Activated CD4-positive, alpha-beta T cell treated with anti-CD3 and anti-CD28 coated beads, Interleukin-2, amount 10 ng/mL, durations not matched to agents 24 days and 14 days (primary cell): Measurements from ENCODE around the gene ANGEL1. TPM values are rescaled to one million over a fixed set of nuclear protein-coding genes. Genes with fewer than 3 reads are reported as not detected.
A peak's percentile ranks its signal among the peaks of the same experiment; 100 is the strongest.

Experiments
- DNase-seq: peaks from one replicate; pipeline ENCODE4 v3.0.0; 2022
- H3K27ac Mint-ChIP-seq: one replicate; pipeline ENCODE4 v1.8.0; 2022; ENCODE audit warnings: mild to moderate bottlenecking, mixed read lengths
- H3K27me3 Mint-ChIP-seq: one replicate; pipeline ENCODE4 v1.8.0; 2022; ENCODE audit warnings: mixed read lengths
- H3K36me3 Mint-ChIP-seq: one replicate; pipeline ENCODE4 v1.8.0; 2022; ENCODE audit warnings: low read depth, mild to moderate bottlenecking, mixed read lengths
- H3K4me1 Mint-ChIP-seq: one replicate; pipeline ENCODE4 v1.8.0; 2021; ENCODE audit warnings: mixed read lengths
- H3K4me3 Mint-ChIP-seq: one replicate; pipeline ENCODE4 v1.8.0; 2022; ENCODE audit warnings: mild to moderate bottlenecking, moderate library complexity, mixed read lengths
- H3K9me3 Mint-ChIP-seq: one replicate; pipeline ENCODE4 v1.8.0; 2021; ENCODE audit warnings: mixed read lengths
- intact Hi-C: fragments of 100-400 bp; cut with micrococcal nuclease; formaldehyde crosslinking; loops from one replicate; pipeline ENCODE4 v1.15.1; 2023
- total RNA-seq: library from RNA; stranded (reverse); gene quantifications from 2 replicates; pipeline ENCODE4 v1.2.3, GENCODE V29; 2022

The ANGEL1 gene
- total RNA-seq, 1 donor from 2014 or later: 16.4 TPM

DNA sequence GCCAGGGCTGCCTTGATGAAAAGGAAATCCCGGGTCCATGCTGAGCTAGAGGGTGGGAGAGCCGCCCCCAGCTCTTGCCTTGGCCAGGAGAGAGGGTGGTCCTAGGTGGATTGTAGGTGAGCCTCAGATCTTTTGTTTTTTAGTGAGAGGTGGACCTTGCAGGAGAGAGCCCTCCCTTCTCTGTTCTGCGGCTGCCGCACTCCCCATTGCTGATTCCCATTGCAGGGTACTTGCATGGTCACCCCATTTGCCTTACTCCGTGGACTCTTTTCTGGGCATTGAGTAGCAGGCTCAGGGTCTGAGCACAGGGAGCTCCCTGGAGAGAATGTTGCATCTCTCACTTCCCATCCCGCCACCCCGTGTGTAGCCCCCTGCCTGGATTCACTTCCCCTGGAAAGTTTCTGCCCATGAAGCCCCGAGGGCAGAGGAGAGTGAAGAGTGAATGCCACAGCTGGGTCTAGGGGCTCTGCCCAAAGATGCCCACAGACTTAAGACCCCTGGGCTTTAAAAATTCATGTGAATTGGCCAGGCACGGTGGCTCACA lies 41.2 kb downstream of the ANGEL1 start:
- no peaks in the 10 kb centered on the region for H3K27me3 Mint-ChIP-seq
- no peak for DNase-seq
- H3K36me3 Mint-ChIP-seq: no peaks in the 10 kb centered on the region
- intact Hi-C loops: no loop called here
- H3K27ac Mint-ChIP-seq: no peak overlapping the region
- no peaks in the 10 kb centered on the region for H3K9me3 Mint-ChIP-seq
- peaks cover 30% of the 10 kb centered on the region for H3K4me1 Mint-ChIP-seq
- no peak overlapping the region for H3K4me3 Mint-ChIP-seq

DNA sequence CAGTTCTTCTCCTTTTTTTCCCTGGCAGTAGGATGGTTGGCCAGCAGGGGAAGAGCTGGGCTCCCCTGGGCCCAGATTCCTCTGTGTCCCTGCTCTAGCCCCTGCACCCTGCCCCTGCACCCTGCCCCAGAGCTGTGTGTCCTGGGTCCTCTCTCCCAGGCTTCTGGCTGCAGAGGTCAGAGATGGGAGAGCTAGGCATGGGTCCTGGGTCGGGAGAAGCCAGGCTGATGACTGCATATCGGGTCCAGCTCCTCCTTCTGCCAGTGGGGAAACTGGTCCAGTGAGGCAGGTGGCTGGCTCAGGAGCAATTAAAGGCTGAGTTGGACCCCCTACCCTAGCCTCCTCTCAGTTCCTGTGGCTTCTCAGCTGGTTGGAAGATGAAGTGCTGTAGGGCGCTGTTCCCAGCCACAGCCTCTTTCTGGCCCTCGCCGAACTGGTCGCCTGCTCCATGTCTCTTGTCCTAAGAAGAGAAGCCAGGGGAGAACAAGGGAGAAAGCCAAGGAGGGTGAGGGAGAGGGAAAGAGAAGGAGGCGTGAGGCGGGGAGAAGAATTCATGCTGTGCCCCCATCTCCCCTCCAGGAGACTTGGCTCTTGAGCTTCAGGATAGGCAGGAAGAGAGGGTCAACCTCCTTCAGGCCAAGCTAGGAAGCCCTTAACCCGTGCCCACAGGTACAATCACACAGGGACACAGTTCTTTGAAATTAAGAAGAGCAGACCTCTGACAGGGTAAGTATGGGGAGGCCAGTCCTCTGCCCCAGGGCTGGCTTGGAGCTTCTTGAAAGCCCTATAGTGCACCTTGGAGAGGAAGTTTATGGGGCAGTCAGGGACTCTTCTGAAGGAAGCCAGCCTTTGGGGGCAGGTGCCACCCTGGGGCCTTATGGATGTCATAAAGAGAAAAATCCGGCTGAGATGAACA lies 41.9 kb downstream of the ANGEL1 start:
- H3K27ac Mint-ChIP-seq: peak overlapping the region; percentile 24
- H3K4me1 Mint-ChIP-seq: peaks cover 30% of the 10 kb centered on the region
- no peaks in the 10 kb centered on the region for H3K36me3 Mint-ChIP-seq
- no peak overlapping the region for H3K4me3 Mint-ChIP-seq
- H3K9me3 Mint-ChIP-seq: no peaks in the 10 kb centered on the region
- DNase-seq: no peak
- intact Hi-C loops: no loop called here
- H3K27me3 Mint-ChIP-seq: no peaks in the 10 kb centered on the region

DNA sequence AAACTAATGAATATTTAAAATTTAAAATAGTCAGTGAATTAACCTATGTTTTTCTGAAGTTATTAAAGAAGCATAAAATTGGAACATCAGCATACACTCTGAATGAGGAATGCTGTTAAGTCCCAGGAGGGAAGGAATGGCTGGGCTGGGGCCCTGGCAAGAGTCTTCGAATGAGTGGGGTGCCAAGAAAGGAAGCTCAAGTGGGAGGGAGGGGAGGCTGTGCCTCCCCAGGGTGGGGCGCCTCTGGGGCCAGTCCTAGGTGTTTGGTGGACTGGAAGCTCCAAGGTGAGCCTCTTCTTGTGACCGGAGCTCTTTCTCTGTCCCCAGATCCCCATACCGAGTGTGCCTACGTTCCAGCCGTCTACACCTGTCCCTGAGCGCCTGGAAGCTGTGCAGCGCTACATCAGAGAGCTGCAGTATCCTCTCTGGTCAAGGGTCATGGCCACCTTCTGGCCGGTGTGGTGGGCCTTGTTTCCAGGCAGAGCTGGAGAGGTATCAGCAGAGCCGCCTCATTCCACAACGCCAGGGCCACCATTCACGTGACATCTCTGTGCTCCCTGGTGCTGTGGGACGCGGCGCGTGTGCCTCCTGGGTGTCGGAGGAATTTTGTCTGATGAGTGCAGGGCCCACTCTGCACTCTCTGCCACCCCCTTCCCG lies 42.9 kb downstream of the ANGEL1 start:
- no peaks in the 10 kb centered on the region for H3K36me3 Mint-ChIP-seq
- no peaks in the 10 kb centered on the region for H3K9me3 Mint-ChIP-seq
- no peak for DNase-seq
- H3K27ac Mint-ChIP-seq: no peak overlapping the region
- no peak overlapping the region for H3K4me3 Mint-ChIP-seq
- peaks cover 27% of the 10 kb centered on the region for H3K4me1 Mint-ChIP-seq
- intact Hi-C loops: no loop called here
- peaks cover 4% of the 10 kb centered on the region for H3K27me3 Mint-ChIP-seq

DNA sequence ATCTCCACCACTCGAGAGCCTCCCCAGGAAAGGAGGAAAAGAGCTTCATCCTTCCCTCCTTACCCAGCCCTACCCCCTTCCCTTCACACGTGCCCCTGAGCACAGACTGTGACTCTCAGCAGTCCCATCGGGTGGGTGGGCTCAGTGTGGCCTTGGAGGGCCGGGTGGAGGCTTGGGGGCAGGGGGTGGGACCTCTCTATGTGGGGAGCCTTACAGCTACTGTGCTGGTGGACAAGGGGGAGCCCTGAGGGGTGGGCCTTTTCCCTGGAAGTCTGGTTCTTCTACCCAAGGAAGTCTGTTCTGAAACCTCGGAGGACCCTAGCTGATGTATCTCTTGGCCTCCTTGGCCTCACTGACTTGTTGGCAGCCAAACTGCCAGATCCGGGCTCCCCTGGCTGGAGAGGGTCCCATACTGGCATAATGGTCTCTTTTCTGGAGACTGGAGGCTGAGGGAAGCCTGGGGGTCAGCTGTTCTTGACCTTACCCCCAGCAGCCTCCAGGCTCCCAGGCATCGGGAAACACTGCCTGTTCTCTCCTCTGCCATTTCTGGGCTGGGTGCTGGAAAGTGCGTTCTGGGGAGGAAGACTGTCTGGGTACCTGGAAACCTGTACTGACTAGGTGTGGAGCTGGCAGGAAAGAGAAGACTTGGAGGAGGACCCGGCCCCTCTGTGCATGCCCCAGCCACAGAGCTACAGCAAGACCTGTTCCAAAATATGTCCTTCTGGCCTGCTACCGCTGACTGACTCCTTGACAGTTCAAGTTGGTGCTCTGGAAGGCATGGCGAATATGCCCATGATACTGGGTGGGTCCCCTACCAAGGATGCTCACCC lies 43.8 kb downstream of the ANGEL1 start:
- H3K27me3 Mint-ChIP-seq: peaks cover 13% of the 10 kb centered on the region
- DNase-seq: no peak
- intact Hi-C loops: loop anchor here (1.0 kb wide), 1 partner anchor 43 kb away; the partner anchor contains the start of gene ANGEL1
- H3K4me3 Mint-ChIP-seq: peak overlapping the region; percentile 65
- H3K27ac Mint-ChIP-seq: peak overlapping the region; percentile 69
- H3K4me1 Mint-ChIP-seq: peaks cover 29% of the 10 kb centered on the region
- H3K9me3 Mint-ChIP-seq: no peaks in the 10 kb centered on the region
- H3K36me3 Mint-ChIP-seq: no peaks in the 10 kb centered on the region

- Mint-ChIP-seq H3K27ac (peak overlapping the region; percentile 69), H3K9me3 (no peaks in the 10 kb centered on the region), H3K36me3 (no peaks in the 10 kb centered on the region), H3K4me3 (peak overlapping the region; percentile 65), H3K27me3 (peaks cover 21% of the 10 kb centered on the region), H3K4me1 (peaks cover 27% of the 10 kb centered on the region)
- intact Hi-C loops: loop anchor here (1.0 kb wide), 1 partner anchor 44 kb away; the partner anchor contains the start of gene ANGEL1
- peak; percentile 91 for DNase-seq
Observed at GRCh38 chr14:76767681-76768656, 44.7 kb downstream of the ANGEL1 start.

- Mint-ChIP-seq H3K36me3 (no peaks in the 10 kb centered on the region), H3K4me1 (peaks cover 32% of the 10 kb centered on the region), H3K27me3 (peaks cover 33% of the 10 kb centered on the region), H3K27ac (no peak overlapping the region), H3K4me3 (no peak overlapping the region), H3K9me3 (no peaks in the 10 kb centered on the region)
- no peak for DNase-seq
- intact Hi-C loops: no loop called here
Observed at GRCh38 chr14:76765461-76765931, 47.2 kb downstream of the ANGEL1 start.

GRCh38 chr14:76763096-76764041 lies 49.3 kb downstream of the ANGEL1 start:
- H3K36me3 Mint-ChIP-seq: no peaks in the 10 kb centered on the region
- H3K27me3 Mint-ChIP-seq: peaks cover 51% of the 10 kb centered on the region
- no peaks in the 10 kb centered on the region for H3K9me3 Mint-ChIP-seq
- peaks cover 21% of the 10 kb centered on the region for H3K4me1 Mint-ChIP-seq
- no peak overlapping the region for H3K27ac Mint-ChIP-seq
- peak overlapping the region; percentile 84 for H3K4me3 Mint-ChIP-seq
- DNase-seq: peak; percentile 54
- intact Hi-C loops: loop anchor here (5.0 kb wide), 1 partner anchor 51 kb away; no protein-coding TSS in a partner anchor

GRCh38 chr14:76762411-76763095 lies 50.1 kb downstream of the ANGEL1 start:
- peak overlapping the region; percentile 66 for H3K27ac Mint-ChIP-seq
- peaks cover 57% of the 10 kb centered on the region for H3K27me3 Mint-ChIP-seq
- H3K9me3 Mint-ChIP-seq: no peaks in the 10 kb centered on the region
- H3K36me3 Mint-ChIP-seq: no peaks in the 10 kb centered on the region
- H3K4me3 Mint-ChIP-seq: peak overlapping the region; percentile 84
- intact Hi-C loops: loop anchor here (5.0 kb wide), 1 partner anchor 50 kb away; no protein-coding TSS in a partner anchor
- peaks cover 13% of the 10 kb centered on the region for H3K4me1 Mint-ChIP-seq
- DNase-seq: peak; percentile 55

DNA sequence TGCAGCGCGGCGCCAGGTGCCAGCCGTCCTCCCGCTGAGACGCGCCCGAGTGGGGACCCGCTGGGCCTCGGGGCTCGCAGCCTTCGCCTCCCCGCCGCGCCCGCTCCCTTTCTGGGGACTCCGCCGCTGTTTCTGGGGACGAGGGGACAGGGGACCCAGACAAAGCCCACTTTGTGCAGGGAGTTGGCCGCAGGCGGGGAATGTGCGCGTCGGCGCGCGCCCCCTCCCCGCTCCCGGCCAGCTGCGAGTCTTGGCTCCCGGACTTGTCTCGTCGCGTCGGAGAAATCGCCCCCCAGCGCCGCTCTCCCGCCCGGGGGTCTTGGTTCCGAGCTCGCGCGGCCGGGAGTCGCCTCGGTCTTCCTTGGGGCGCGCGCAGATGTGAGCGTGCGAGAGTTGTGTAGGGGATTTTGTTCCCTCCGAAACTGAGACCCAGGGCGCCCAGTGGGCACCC lies 50.7 kb downstream of the ANGEL1 start:
- peak overlapping the region; percentile 84 for H3K4me3 Mint-ChIP-seq

DNA sequence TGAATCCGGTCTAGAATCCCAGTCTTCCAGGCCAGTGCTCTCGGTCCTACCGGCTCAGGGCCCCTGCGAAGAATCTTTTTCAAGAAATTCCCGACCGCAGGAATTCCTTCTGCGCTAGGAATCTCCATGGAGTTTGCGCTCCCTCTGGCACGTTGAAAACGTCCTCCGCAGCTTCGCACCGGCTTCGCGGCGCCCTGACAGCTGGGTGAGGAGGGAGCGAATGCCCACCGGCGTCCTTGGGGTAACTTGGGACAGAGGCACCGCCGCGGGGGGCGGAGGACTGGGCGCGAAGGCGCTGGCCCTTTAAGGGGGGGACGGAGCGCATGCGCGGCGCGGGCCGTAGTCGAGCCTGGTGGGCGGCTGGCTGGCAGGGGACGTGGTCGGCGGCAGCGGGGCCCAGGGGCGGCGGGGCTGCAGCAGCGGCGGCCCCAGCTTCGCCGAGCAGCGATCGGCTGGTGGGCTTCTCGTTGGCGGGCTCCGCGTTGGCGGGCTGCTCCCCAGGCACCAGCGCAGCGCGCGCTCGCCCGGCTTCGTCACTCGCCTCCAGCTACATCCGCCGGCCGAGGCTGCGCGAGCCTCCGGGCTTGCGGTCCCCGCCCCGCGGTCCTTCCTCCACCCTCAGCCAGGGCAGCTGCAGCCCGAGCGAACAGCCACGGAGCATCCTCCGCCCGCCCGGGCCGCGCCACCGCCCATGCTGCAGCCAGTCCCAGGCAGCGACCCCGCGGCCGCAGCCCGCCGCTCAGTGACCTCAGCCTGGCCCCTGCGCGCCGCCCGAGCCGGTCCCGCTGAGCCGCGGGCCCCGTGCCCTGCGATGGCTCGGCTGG lies 51.3 kb downstream of the ANGEL1 start, which contains the start of gene VASH1:
TSS of gene VASH1 (plus strand) at position 333 of the 824 bp plus-strand sequence. CDS start 1,354 bp downstream, outside the sequence.
- H3K27ac Mint-ChIP-seq: peak within 1 kb of the TSS; percentile 66
- no peaks in the 10 kb centered on the region for H3K36me3 Mint-ChIP-seq
- intact Hi-C loops: loop anchor here (2.0 to 5.0 kb wide), 2 partner anchors 23 to 49 kb away; no protein-coding TSS in a partner anchor
- DNase-seq: peak; percentile 90
- peak within 1 kb of the TSS; percentile 84 for H3K4me3 Mint-ChIP-seq
- no peaks in the 10 kb centered on the region for H3K9me3 Mint-ChIP-seq
- peaks cover 60% of the 10 kb centered on the region for H3K27me3 Mint-ChIP-seq
- H3K4me1 Mint-ChIP-seq: peaks cover 13% of the 10 kb centered on the region

More for the DNA sequence above, 50.7 kb downstream of the ANGEL1 start:
- no peaks in the 10 kb centered on the region for H3K9me3 Mint-ChIP-seq
- H3K36me3 Mint-ChIP-seq: no peaks in the 10 kb centered on the region
- peaks cover 13% of the 10 kb centered on the region for H3K4me1 Mint-ChIP-seq
- intact Hi-C loops: loop anchor here (2.0 to 5.0 kb wide), 2 partner anchors 23 to 50 kb away; no protein-coding TSS in a partner anchor
- no peak for DNase-seq
- peak overlapping the region; percentile 66 for H3K27ac Mint-ChIP-seq
- peaks cover 57% of the 10 kb centered on the region for H3K27me3 Mint-ChIP-seq
